GM19023 (cell line): Measurements from ENCODE around the gene AOX1.
"Not testable (repeated sequence)": the region's sequence is repeated elsewhere in the genome, so short reads cannot be mapped to it uniquely, and the experiment has no call there.

Experiments
- ATAC-seq: cut with Tn5 transposase; IDR thresholded peaks from one replicate; pipeline ENCODE4 v1.9.1; 2021; ENCODE audit warnings: mild to moderate bottlenecking, moderate library complexity; ENCODE audit not compliant: unreplicated experiment

Gene AOX1

DNA sequence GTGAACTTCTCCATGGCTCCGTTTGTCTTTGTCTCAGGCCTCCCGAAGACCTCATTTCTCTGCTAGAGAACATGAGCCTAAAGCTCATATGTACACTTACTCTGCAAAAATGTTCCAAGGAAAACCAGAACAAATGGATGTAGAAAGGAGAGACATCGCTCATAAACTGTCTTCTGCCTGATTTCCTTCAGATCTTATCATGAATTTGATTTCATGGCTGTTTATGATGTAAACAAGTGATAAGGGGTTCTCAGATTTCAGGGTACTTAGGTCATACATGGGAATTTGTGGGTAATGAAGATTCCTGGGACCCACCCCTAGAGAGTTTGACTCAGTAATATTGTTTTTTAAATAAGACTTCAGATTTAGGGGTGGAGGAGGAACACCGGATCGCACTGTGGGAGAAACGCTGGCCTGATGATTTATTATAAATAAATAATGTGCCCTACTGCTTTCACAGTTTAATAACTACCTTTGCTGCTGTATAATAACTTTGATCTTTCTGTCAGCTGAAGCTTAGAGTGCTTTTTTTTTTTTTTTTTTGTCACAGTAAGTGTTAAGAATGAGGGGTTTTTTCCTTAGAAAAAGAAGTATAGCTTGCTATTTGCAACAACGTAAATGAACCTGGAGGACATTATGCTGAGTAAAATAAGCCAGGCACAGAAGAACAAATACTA, 14.9 kb downstream of the AOX1 start:
- no peak for ATAC-seq

DNA sequence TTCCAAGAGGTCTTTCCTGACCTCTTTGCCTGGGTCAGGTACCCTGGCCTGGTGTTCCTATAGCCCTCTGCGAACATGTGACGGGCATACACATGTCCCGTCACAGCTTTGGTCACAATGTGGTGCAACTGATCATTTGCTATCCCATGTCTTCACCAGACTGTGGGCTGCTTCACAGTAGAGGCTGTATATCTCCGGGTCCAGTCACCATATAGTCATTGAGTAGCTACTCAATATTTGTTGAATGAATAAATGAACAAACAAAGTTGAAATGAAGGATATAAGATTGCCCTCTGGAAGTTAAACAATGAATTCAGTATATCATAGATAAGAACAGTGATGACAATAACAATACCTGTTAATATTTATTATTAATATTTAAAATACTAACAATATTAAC, 16.8 kb downstream of the AOX1 start:
- no peak for ATAC-seq

DNA sequence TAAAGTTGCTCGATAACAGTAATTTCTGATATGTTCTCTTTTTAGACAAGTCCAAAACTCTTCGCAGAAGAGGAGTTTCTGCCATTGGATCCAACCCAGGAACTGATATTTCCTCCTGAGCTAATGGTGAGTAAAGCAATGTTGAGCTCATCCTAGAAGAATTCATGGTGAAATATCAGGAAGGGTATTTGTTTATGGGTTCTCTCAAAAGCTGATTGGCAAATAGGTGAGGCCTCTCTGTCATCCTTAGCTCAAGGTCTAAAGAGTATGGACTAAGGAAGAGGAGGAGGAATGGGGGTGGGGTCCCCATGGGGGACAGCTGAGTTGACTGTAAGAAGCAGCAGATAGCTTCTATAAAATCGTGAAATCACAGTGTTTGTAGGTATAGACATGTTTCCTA, 18.2 kb downstream of the AOX1 start:
- ATAC-seq = no peak

DNA sequence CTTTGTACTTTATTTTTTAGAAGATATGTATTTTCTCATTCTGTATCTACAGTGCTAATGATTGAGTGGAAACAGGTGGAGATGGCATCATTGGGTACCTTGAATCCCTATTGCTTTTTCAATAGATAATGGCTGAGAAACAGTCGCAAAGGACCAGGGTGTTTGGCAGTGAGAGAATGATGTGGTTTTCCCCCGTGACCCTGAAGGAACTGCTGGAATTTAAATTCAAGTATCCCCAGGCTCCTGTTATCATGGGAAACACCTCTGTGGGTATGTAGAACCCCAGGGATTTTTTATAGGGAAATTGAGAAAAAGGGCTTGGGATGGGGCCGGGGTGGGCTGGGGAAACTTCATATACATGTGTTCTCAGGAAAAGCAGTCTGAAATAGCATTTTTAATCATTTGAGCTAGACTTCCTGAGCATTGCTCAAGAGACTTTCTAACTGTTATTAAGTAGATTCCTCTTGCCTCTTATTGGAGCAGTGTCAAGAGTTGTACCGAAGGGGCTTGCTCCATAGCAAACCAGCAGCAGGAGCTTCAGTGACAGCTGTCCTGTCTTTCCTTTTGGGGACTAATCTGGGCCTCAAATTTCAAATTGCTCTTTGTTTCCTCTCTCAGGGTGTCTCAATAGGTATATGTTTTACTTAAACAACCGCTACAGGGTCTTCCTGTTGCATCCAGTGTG, 18.9 kb downstream of the AOX1 start:
- no peak for ATAC-seq

DNA sequence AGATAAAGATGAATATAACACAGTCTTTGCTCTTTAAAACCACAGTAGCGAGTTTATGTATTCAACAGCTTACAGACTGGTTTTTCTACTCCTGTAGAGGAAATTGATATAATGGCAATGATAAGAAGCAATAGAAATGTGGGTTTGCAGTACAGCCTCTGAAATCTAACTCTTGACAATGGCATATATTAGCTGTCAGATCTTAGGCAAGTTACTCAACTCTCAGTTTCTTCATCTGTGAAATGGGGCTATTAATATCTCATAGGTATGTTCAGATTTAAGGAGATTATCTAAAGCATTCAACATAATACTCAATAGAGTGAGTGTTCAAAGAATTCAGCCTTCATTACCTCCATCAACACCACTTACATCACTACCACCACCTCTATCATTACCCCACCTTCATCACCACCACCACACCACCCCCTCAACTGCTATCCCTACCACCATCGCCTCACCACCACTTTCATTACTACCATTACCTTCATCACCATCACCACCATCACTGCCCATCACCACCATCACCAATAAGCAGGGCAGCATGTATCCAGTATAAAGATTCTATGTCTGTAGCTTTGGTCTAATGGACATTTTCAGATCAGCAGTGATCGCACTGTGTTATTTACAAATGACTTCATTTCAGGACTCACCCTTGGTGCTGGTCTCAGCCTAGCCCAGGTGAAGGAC, 22.7 kb downstream of the AOX1 start:
- no peak for ATAC-seq

DNA sequence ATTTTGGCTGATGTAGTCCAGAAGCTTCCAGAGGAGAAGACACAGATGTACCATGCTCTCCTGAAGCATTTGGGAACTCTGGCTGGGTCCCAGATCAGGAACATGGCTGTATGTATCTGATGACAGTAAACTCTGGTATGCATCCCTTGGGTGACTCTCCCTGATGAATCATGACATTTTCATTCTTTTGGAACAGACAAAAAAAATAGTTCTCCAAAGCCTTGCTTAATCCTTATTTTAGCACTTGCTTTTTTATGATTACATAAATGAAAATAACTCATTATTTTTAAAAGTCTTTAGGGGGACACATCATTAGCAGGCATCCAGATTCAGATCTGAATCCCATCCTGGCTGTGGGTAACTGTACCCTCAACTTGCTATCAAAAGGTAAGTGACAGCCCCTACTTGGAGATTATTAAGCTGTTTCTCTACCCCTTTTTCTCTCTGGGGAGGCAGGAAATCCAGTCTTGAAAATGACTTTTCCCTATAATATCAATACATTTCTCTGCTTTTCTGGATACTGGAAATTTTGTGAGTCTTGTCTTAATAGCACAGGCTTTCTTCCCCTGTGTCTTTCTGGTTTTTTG, 23.3 kb downstream of the AOX1 start:
- ATAC-seq = no peak

DNA sequence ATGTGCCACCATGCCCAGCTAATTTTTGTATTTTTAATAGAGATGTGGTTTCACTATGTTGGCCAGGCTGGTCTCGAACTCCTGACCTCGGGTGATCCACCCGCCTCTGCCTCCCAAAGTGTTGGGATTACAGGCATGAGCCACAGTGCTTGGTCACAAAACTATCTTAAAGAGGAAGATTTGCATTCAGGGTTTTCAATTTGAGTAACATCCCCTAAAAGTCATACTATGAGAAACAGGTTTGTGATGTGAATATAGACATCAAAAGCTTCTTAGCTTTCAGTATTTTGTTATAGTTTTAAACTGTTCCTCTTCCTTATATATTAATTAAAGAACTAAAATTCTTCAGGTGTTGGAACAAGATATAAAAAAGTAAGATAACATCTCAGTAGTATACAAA, 24.4 kb downstream of the AOX1 start:
- not testable (repeated sequence) for ATAC-seq

DNA sequence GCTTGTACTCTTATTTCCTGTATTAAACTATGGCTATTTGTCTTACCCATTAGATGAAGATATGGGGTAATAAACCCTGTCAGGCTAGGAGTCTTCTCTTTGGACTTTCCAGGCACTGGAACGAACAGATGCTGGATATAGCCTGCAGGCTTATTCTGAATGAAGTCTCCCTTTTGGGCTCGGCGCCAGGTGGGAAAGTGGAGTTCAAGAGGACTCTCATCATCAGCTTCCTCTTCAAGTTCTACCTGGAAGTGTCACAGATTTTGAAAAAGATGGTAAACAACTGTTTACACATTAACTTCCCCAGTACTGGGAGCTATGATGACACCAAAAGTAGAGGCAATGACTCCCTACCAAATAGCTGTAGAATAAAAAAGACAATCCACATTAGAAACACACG, 27.9 kb downstream of the AOX1 start:
- ATAC-seq = no peak

DNA sequence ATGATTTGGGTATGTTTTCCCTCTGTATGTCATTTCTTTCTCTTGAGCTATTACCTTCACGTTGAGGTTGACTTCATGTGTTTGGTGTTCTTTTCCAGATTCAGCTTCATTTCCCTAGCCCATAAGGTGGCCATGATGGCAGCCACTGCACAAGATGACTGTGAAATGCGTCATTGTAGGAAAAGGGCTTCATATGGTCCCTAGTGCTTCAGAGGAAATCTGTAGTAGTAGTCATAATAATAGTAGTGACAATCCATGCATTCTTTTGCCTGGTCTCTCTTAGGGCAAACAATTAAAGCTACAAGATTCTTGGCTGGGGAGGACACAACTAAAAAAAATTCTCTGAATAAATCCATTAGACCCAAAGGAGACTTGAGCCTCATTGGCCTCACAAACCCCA, 28.4 kb downstream of the AOX1 start:
- no peak for ATAC-seq

DNA sequence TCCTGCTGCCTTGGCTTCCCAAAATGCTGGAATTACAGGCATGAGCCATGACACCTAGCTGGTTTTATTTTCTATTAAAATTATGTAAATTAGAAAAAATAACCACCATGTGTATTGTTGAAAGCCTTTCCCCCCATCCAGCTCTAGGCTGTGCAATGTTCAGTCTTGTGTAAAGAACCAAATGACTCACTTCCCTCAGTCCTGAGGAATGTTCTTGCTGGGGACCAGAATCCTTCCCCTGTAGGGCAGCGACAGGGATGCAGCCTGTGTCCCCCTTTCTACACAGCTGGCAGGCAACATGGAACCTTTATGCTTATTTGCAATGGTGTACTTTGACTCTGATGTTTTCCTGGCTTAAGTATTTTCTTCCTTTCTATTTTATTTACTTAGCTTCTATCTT, 29.4 kb downstream of the AOX1 start:
- no peak for ATAC-seq

DNA sequence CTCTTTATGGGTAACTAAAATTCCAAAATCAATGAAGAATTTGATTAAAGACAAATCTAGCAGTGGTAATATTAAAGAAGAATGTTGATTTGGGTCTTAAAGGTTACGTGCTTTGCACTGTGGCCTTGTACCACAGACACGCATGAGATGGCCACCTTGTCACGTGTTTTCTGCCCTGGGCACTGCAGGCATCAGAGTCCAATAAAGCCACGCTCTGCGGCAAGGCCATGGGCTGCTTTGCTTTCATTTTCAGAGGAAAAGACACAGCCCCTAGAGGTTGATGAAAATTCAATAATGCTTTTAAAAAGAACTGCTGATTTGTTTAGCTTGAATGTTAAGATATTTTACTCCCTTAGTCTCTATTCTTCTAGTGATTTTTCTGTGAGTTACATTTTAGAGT, 30.4 kb downstream of the AOX1 start:
- no peak for ATAC-seq

DNA sequence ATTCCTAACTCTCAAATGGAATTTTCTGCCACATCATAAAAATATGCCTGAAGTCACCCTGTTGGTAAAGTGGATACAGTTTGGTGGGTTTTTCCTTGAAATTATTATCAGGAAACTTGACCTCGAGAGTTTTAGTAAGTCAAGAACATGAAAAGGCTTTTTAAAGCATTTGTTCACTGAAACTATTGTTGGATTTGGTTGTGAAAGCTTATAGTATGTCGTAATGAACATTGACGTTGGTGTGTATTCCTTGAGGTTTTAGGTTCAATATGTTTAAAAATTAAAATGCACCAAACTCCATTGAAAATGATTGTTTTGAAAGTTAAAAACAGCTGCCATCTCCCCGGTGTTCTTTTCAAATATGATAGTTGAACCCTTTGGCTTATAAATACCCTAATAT, 30.8 kb downstream of the AOX1 start:
- ATAC-seq = no peak

DNA sequence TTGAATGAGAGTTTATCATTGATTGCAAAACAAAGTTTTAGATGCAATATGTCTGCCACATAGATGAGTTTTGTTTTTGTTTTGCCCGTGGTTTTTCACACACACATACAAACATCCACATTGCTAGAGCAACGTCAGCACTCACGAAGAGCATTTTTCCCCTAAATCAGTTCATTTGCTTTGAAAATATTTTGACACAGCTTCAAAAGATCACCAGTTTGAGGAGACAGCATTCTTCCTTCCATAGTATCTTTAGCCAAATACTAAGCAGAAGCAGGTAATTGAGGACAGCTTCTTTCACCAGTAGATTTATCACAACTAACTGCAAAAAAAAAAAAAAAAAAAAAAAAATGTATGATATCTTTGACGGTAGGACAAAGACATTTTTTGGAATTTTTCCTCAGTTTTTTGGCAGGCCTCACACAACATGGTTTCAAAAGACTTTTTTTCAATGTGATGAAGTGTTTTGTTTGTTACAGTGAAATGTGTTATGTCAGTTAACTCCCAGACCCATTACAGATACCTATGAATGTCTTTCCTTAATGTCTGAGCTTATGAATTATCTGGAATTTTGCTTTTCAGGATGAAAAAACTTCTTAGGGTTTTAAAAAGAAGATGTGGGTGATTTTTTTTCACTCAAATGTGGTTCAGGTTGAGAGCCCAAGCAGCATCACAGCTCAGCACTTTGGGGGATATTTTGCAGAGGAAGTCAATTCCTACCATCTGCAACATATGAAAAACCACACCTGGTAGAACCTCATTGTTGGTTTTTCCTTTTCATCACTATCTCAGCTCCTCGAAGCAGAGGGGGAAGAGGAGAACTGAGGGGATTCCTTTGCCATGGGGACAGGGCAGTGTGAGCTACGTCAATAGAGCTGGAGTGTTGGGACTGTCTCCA, 31.6 kb downstream of the AOX1 start:
- no peak for ATAC-seq

DNA sequence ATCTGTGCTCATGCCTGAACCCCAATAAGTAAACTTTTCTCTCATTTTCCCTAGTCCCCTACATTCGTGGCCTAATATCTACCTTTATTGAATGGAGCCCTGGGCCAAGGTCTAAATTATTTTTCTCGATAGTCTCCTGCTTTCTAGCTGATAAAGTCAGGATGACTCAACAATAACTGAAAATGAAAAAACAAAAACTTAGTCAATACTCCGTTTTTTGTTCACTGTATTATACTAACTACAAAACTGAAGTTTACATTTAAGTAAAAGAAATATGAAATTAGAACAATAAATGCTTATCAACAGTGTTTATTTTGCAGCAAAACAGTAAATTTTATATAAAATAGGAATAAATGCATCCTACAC, 32.2 kb downstream of the AOX1 start:
- no peak for ATAC-seq

DNA sequence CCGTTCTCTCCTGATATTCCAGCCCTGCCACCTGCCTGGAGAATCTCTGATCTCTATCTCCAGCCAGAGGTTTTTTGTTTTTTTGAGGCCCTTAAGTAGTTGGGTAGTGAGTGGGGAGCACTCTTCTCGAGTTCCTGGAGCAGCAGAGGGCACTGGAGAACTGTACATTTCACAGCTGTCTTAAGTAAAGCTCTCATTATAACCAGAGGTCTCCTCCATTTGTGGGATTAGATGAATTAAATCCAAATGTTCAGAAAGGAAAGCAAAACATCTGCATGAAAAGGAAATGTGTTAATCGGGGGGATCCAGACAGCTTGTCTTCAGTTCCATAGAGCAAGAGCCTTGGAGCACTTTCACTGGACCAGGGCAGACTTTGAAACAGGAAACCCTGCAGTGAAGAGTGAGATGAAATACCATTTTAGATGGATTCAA, 32.8 kb downstream of the AOX1 start:
- ATAC-seq = no peak

DNA sequence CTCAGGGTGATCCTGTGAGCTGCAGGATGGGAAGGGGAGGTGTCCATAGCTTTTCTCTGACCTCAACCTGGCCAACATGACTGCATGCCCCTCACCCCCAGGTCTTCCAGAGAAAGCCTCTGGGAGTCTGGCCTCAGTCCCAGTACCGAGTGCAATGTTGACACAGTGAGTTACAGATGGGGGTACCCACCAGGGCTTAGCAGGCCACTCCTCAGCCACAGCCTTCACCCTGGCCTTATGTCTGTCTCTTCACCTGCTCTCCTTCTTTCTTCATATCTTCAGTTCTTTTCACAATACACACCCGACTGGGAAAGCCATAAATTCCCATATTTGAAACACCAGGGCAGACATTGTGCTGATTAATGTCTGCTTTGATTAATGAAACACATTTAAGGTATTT, 33.5 kb downstream of the AOX1 start:
- no peak for ATAC-seq

DNA sequence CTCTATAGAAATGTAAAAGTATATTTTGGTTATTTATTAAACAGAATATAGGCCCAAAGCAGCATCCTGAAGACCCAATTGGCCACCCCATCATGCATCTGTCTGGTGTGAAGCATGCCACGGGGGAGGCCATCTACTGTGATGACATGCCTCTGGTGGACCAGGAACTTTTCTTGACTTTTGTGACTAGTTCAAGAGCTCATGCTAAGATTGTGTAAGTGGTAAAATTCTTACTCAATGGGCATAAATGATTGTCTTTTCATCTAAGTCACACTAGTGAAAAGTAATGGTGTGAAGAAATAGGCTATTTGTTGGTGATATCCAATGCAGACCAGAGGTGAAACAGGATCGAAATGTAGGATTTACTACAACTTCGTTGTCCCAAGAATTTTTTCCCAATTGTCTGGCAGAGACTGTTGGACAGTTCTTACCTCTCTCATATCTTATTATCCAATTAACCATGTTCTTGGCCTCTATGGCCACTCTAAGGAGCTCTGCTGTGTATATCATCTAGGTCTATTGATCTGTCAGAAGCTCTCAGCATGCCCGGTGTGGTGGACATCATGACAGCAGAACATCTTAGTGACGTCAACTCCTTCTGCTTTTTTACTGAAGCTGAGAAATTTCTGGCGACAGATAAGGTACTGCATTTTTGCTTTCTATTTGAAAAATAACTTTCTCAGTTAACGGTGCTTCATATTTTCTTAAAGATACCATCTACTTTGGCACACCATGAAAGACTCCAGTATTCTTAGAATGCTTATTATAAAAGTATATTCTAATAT, 35.0 kb downstream of the AOX1 start:
- ATAC-seq = no peak

DNA sequence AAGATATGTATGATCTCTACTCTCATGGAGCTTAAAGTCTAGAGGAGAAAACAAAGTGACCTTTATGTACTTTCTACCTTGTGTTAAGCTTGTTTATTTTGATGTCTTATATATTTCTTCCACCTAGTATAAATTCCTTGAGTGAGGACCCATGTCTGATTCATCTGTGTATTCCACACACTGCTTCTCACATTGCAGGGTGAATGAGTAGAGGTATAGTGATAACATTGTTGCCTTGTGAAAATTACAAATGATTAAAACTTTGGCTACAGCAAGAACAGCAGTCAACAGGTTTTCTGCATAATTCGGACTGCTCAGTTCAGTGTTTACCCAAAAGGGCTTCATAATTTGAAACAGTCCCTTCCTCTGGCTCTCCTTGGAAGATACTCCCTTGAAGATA, 36.3 kb downstream of the AOX1 start:
- ATAC-seq = no peak

DNA sequence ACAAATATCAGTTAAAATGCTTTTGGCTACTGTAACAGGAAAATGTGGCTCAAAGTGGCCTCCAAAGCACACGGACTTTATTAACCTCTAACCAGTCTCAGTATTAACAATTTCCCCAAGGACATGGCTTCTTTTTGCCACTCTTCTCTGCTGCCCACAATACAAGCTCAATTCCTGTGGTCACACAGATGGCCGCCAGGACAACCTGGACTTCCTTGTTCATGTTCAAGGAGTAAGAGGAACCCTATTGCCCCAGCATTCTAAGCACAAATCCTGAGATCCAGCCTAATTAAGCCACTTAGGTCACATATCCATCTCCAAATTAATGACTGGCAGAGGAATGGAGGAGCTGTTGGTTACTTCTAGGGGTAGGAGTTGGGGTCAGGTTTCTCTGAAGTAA, 38.2 kb downstream of the AOX1 start:
- ATAC-seq = no peak

DNA sequence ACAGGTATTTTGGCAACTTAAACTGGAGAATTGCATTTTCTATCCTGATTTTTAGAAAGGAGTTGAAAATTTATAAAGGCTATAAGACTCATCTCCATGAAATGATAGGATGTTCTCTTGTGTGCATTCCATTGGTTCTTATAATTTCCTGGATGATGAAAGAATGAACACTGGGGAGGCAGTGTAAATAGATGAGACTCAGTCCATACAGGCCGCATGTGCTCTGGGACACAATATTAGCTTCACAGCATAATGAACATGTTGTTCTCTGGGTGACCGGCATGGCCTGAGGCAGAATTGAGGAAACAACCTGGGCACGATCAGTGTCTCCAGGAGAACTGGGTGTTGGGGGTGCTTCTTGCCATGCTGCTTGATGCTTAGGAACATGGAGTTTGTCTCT, 38.8 kb downstream of the AOX1 start:
- ATAC-seq = no peak
